Mammary epithelial cell (primary cell): Measurements from ENCODE around the gene TMEM134.

Source experiments
- CTCF ChIP-seq, 2 donors: IDR thresholded peaks in 1 of 2; conservative IDR thresholded peaks in 1 of 2; 2 replicates each; pipeline ENCODE4 v1.5.1; 2011 to 2012; ENCODE audit warnings: inconsistent platforms in 2 of 2, low read length in 2 of 2, mild to moderate bottlenecking in 2 of 2, control low read depth in 1 of 2, low read depth in 1 of 2; ENCODE audit not compliant: insufficient read depth in 1 of 2; ENCODE audit errors: extremely low read depth in 1 of 2
- EZH2 ChIP-seq: IDR thresholded peaks from 2 replicates; pipeline ENCODE4 v1.6.1; 2012; ENCODE audit warnings: low read length, inconsistent platforms, borderline replicate concordance

- TF ChIP-seq CTCF (conservative IDR thresholded peaks at IDR 0.05 in 1 of 2, IDR thresholded peaks at IDR 0.05 in 1 of 2; ENCODE audit: extremely low read depth in 1 of 2, insufficient read depth in 1 of 2, low read depth in 1 of 2, low read length in 2 of 2) (no peak), EZH2 (no peak)
Observed at GRCh38 chr11:67498544-67498972, 29.5 kb upstream of the TMEM134 start.
